GM10266 (cell line): ENCODE measurements around the gene ZYX.

Experiments used
- DNase-seq: peaks from one replicate; pipeline ENCODE4 v3.0.0; 2012; ENCODE audit errors: extremely low spot score
- CTCF ChIP-seq: IDR thresholded peaks from 2 replicates; pipeline ENCODE4 v1.5.1; 2012; ENCODE audit warnings: mild to moderate bottlenecking, low read depth; ENCODE audit not compliant: control insufficient read depth, insufficient read depth; ENCODE audit errors: missing control alignments

ZYX gene

GRCh38 chr7:143433759-143434158 lies 52.6 kb downstream of the ZYX start:
- TF ChIP-seq CTCF, result no peak
- DNase-seq, result no peak

DNA sequence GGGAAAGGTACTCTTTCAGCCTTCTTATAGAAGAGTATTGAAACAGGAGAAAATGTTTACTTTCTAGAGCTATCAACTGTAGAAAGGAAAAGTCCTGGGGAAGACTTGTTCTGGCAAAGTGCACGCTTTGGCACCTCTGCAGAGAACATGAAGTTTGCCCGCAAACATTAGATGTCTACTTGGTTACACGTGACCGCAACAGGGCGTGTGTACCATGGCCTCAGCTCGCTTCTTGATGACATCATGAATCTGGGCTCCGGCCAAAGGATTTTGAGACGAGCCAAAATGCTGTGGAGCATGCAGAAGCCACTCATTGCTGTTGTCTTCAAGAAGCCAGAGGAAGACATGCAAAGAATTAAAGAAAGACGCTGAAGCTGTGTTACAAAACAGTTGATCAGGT lies 53.5 kb downstream of the ZYX start:
- TF ChIP-seq CTCF, result no peak
- no peak for DNase-seq

DNA sequence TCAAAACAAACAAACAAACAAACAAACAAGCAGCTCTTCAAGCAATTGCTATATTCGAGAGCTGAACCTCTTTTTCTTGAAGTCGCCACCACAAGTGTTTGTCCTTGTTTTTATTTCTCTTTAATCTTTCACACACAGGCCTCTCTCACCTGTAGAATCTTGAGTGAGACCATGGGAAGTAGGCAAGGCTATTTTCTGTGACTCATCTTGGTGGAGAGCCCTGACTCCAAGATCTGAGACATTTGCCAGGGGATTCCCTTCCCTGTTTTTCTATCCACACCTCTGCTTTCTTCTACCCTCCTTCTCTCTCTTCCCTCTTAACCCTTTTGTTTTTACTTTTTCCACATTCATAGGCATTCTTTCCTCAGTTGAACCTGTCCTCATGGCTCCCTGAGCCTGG lies 54.1 kb downstream of the ZYX start:
- TF ChIP-seq CTCF, result no peak
- no peak for DNase-seq

GRCh38 chr7:143436325-143436946 lies 55.3 kb downstream of the ZYX start:
- no peak for TF ChIP-seq CTCF
- DNase-seq, result no peak

DNA sequence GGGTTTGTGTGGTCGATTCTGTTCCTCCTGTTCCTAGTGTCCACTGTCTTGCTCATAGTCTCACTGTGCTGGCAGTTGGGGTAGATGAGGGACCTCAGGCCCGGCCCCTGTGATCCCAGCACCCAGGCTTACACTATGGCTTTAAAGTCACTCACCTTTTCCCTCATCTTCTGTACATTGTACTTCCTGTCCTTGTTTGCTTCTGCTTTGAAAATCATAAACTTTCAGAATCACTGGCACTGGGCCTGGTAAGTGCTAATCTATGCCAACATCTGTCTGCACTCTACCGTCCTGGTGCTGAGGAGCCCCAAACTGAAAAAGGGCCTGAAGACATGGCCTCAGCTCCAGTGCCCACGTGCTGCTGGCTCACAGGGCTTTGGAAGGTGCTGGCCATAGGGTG lies 56.4 kb downstream of the ZYX start:
- no peak for DNase-seq
- no peak for TF ChIP-seq CTCF

DNA sequence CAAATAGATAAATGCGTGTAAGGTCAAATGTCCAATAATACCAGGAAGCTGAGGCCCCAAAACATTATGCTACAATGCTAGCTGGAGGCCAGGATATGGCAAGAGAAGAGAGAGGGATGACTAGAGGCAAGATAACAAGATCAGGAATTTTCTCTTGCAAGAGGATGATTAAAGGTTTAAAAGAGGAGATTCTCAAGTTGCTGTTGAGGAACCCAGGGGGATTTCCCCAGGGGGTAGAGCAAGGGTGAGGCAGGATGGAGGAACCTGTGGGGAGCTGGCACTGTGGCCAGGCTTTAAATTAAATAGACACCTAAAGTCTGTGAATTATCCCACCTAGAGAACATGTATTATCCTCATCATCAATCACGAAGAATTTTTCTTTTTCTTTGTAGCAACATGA lies 58.7 kb downstream of the ZYX start:
- TF ChIP-seq CTCF, result no peak
- DNase-seq, result no peak
